ENCODE results near the gene KRTAP12-4. TPM values are rescaled to one million over a fixed set of nuclear protein-coding genes. Genes with fewer than 3 reads are reported as not detected.

Gene KRTAP12-4
- total and polyA plus RNA-seq, 2 donors from 2014 or later: not detected

DNA sequence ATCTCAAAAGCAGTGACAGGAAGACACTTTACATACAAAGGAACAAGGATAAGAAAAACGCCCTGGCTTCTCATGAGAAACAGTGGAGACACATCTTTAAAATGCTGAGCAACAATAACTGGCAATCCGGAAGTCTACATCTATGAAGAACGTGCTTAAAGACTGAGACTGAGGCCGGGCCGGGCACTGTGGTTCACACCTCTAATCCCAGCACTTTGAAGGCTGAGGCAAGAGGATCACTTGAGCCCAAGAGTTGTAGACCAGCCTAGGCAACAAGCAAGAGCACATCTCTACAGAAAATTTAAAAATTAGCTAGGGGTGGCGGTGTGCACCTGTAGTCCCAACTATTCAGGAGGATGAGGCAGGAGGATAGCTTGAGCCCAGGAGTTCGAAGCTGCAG is 29.6 kb upstream of the KRTAP12-4 start:
- Histone ChIP-seq H3K9me3 (ENCODE audit: control insufficient read depth in 2 of 3, insufficient read depth in 1 of 3, low read length in 3 of 3) (no peaks in the 10 kb centered on the region), H3K27me3 (ENCODE audit: control insufficient read depth, insufficient read depth, low read length) (no peaks in the 10 kb centered on the region), H3K36me3 (ENCODE audit: control insufficient read depth in 2 of 3, insufficient read depth in 3 of 3, low read length in 3 of 3) (no peaks in the 10 kb centered on the region), H3K4me1 (ENCODE audit: control insufficient read depth in 2 of 3, insufficient read depth in 2 of 3, low read depth in 1 of 3, low read length in 3 of 3) (no peaks in the 10 kb centered on the region), H3K4me3 (ENCODE audit: low read length in 3 of 3) (no peak overlapping the region), H3K27ac (ENCODE audit: low read depth in 2 of 2, low read length in 2 of 2) (no peak overlapping the region), H3K9ac (ENCODE audit: low read length in 3 of 3) (no peak overlapping the region)
- no peak for FAIRE-seq
- TF ChIP-seq, protein P1, sequence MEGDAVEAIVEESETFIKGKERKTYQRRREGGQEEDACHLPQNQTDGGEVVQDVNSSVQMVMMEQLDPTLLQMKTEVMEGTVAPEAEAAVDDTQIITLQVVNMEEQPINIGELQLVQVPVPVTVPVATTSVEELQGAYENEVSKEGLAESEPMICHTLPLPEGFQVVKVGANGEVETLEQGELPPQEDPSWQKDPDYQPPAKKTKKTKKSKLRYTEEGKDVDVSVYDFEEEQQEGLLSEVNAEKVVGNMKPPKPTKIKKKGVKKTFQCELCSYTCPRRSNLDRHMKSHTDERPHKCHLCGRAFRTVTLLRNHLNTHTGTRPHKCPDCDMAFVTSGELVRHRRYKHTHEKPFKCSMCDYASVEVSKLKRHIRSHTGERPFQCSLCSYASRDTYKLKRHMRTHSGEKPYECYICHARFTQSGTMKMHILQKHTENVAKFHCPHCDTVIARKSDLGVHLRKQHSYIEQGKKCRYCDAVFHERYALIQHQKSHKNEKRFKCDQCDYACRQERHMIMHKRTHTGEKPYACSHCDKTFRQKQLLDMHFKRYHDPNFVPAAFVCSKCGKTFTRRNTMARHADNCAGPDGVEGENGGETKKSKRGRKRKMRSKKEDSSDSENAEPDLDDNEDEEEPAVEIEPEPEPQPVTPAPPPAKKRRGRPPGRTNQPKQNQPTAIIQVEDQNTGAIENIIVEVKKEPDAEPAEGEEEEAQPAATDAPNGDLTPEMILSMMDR (IDR thresholded peaks at IDR 0.05; ENCODE audit: borderline replicate concordance, extremely low read depth, insufficient read depth): no peak
- intact Hi-C loops (cut with DNase I): no loop called here
- DNase-seq: peak in 1 of 5 donors; percentile 19

DNA sequence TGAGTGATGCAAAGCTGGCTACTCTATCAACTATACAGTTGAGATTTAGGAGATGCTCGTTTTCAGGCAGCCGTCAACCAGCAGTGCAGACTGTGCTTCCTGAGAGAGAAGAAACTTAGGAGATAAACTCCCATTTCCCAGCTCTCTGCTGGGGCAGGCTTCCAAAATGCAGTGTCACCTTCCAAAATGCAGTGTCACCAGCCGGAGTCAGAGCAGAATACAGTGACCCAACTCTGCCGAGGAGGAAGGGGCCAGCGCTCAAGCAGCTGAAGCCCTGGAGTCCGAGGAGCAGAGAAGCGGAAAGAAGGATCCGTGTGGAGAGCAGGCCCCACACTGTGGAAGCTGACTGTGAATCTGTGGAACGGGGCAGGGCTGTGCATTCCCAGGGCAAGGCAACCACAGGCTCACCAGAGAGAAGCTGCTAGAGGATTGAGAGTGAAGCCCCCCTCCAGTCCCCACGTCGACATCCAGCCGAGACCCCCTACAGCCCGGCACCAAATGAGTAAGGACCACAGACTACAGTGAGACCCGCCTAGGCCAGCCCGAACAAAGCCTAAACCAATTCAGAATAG is 28.2 kb upstream of the KRTAP12-4 start:
- Histone ChIP-seq H3K27me3 (ENCODE audit: control insufficient read depth, insufficient read depth, low read length) (no peaks in the 10 kb centered on the region), H3K27ac (ENCODE audit: low read depth in 2 of 2, low read length in 2 of 2) (no peak overlapping the region), H3K4me3 (ENCODE audit: low read length in 3 of 3) (no peak overlapping the region), H3K9ac (ENCODE audit: low read length in 3 of 3) (no peak overlapping the region), H3K36me3 (ENCODE audit: control insufficient read depth in 2 of 3, insufficient read depth in 3 of 3, low read length in 3 of 3) (no peaks in the 10 kb centered on the region), H3K4me1 (ENCODE audit: control insufficient read depth in 2 of 3, insufficient read depth in 2 of 3, low read depth in 1 of 3, low read length in 3 of 3) (no peaks in the 10 kb centered on the region), H3K9me3 (ENCODE audit: control insufficient read depth in 2 of 3, insufficient read depth in 1 of 3, low read length in 3 of 3) (no peaks in the 10 kb centered on the region)
- intact Hi-C loops (cut with DNase I): no loop called here
- DNase-seq: no peak
- no peak for FAIRE-seq
- TF ChIP-seq, protein P1 (IDR thresholded peaks at IDR 0.05; ENCODE audit: borderline replicate concordance, extremely low read depth, insufficient read depth): no peak

DNA sequence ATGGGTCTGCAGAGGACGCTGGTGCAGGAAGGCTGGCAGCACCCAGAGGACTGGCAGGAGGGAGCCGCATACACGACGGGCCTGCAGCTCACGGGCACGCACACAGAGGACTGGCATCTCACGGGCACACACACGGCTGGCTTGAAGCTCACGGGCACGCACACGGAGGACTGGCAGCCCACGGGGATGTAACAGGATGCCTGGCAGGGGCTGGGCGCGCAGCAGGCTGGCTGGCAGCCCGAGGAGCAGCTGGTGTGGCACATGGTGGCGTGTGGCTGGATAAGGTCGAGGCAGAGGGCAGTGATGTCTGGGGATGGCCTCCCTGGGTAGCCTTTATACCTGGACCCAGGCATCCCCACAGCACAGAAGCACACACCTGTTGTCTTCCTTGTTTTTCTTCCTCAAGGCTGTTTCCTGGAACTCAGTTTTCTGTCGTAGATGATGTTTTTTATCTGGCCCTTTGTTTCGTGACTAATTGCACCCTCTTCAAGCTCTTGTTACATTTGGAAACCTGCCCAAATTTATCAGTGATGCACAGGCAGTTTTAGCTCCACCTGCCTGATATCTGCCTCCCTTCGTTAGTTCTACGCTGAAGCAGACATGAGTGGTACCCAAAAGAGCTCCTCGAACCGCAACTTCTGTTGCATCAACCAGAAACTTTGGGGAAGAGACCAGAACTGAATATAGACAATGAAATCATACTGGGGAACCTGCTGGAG is 27.6 kb upstream of the KRTAP12-4 start, which contains the start of gene KRTAP12-1:
Gene KRTAP12-1, minus strand, starts transcription at position 303 of the 719 bp plus-strand sequence. Its CDS starts 40 bp downstream, at position 263.
- DNase-seq (no peak), FAIRE-seq (no peak)
- Histone ChIP-seq H3K4me1 (ENCODE audit: control insufficient read depth in 2 of 3, insufficient read depth in 2 of 3, low read depth in 1 of 3, low read length in 3 of 3) (no peaks in the 10 kb centered on the region), H3K27me3 (ENCODE audit: control insufficient read depth, insufficient read depth, low read length) (no peaks in the 10 kb centered on the region), H3K9me3 (ENCODE audit: control insufficient read depth in 2 of 3, insufficient read depth in 1 of 3, low read length in 3 of 3) (no peaks in the 10 kb centered on the region), H3K27ac (ENCODE audit: low read depth in 2 of 2, low read length in 2 of 2) (no peak within 1 kb of the TSS), H3K9ac (ENCODE audit: low read length in 3 of 3) (no peak within 1 kb of the TSS), H3K4me3 (ENCODE audit: low read length in 3 of 3) (no peak within 1 kb of the TSS), H3K36me3 (ENCODE audit: control insufficient read depth in 2 of 3, insufficient read depth in 3 of 3, low read length in 3 of 3) (no peaks in the 10 kb centered on the region)
- TF ChIP-seq, protein P1 (IDR thresholded peaks at IDR 0.05; ENCODE audit: borderline replicate concordance, extremely low read depth, insufficient read depth): no peak
- intact Hi-C loops (cut with DNase I): no loop called here

Measured in kidney (tissue), 14 donors.